Vagina (tissue), 2 donors: ENCODE data around the gene CADM1.

Experiments
- CTCF ChIP-seq, 3 experiments: fragments of 450-650 bp in 2 of 3; fragments of 200-600 bp in 1 of 3; sonication (generic) in 1 of 3; IDR thresholded peaks; one replicate each; pipeline ENCODE4 v1.5.1; 2017 to 2019; ENCODE audit warnings: antibody characterized with exemption in 3 of 3, mild to moderate bottlenecking in 2 of 3, moderate library complexity in 2 of 3
- POLR2AphosphoS5 ChIP-seq, 2 donors: sonication (generic); formaldehyde crosslinking; IDR thresholded peaks; one replicate each; pipeline ENCODE4 v1.9.0; 2017; ENCODE audit warnings: antibody characterized with exemption in 2 of 2, mild to moderate bottlenecking in 2 of 2, low read depth in 1 of 2; ENCODE audit not compliant: insufficient read depth in 1 of 2

- TF ChIP-seq POLR2AphosphoS5 (IDR thresholded peaks at IDR 0.05; ENCODE audit: insufficient read depth in 1 of 2, low read depth in 1 of 2) (no peak), CTCF (IDR thresholded peaks at IDR 0.05) (no peak)
Observed at GRCh38 chr11:115123641-115124040, 380.6 kb downstream of the CADM1 start.
